Progenitor cell of endocrine pancreas (in vitro differentiated cells): ENCODE results near the gene FAM170B. TPM values are rescaled to one million over a fixed set of nuclear protein-coding genes. Genes with fewer than 3 reads are reported as not detected.

Source experiments
- DNase-seq: peaks from one replicate; pipeline ENCODE4 v3.0.0; 2021; ENCODE audit warnings: low spot score; ENCODE audit not compliant: unreplicated experiment
- H3K27ac Mint-ChIP-seq: 2 replicates; pipeline ENCODE4 v1.8.0; 2021; ENCODE audit warnings: mild to moderate bottlenecking, moderate library complexity, mixed read lengths
- H3K27me3 Mint-ChIP-seq: 2 replicates; pipeline ENCODE4 v1.8.0; 2021; ENCODE audit warnings: mixed read lengths
- H3K36me3 Mint-ChIP-seq: 2 replicates; pipeline ENCODE4 v1.8.0; 2022; ENCODE audit warnings: mixed read lengths; ENCODE audit not compliant: insufficient read depth
- H3K4me1 Mint-ChIP-seq: 2 replicates; pipeline ENCODE4 v1.8.0; 2021; ENCODE audit warnings: low read depth, mixed read lengths
- H3K4me3 Mint-ChIP-seq: 2 replicates; pipeline ENCODE4 v1.8.0; 2021; ENCODE audit warnings: low read depth, mild to moderate bottlenecking, moderate library complexity, mixed read lengths
- H3K9me3 Mint-ChIP-seq: 2 replicates; pipeline ENCODE4 v1.8.0; 2021; ENCODE audit warnings: low read depth, mixed read lengths
- CTCF ChIP-seq: fragments of 200-600 bp; sonication (generic); IDR thresholded peaks from one replicate; pipeline ENCODE4 v1.5.0; 2021; ENCODE audit warnings: antibody characterized with exemption, mild to moderate bottlenecking; ENCODE audit not compliant: unreplicated experiment
- total RNA-seq: library from RNA; stranded (reverse); gene quantifications from 2 replicates; pipeline ENCODE4 v1.2.1, GENCODE V29; 2021

The FAM170B gene
- total RNA-seq, 1 donor from 2014 or later = not detected

GRCh38 chr10:49154641-49155040 is 20.8 kb upstream of the FAM170B start:
- H3K4me1 Mint-ChIP-seq = no peaks in the 10 kb centered on the region
- TF ChIP-seq CTCF = no peak
- H3K9me3 Mint-ChIP-seq = no peaks in the 10 kb centered on the region
- no peak overlapping the region for H3K4me3 Mint-ChIP-seq
- no peak overlapping the region for H3K27ac Mint-ChIP-seq
- no peak for DNase-seq
- H3K36me3 Mint-ChIP-seq = no peaks in the 10 kb centered on the region
- H3K27me3 Mint-ChIP-seq = peaks cover 35% of the 10 kb centered on the region

GRCh38 chr10:49153971-49154370 is 20.1 kb upstream of the FAM170B start:
- H3K9me3 Mint-ChIP-seq = no peaks in the 10 kb centered on the region
- TF ChIP-seq CTCF = no peak
- peaks cover 33% of the 10 kb centered on the region for H3K27me3 Mint-ChIP-seq
- H3K4me3 Mint-ChIP-seq = no peak overlapping the region
- no peaks in the 10 kb centered on the region for H3K4me1 Mint-ChIP-seq
- no peaks in the 10 kb centered on the region for H3K36me3 Mint-ChIP-seq
- DNase-seq = no peak
- no peak overlapping the region for H3K27ac Mint-ChIP-seq

DNA sequence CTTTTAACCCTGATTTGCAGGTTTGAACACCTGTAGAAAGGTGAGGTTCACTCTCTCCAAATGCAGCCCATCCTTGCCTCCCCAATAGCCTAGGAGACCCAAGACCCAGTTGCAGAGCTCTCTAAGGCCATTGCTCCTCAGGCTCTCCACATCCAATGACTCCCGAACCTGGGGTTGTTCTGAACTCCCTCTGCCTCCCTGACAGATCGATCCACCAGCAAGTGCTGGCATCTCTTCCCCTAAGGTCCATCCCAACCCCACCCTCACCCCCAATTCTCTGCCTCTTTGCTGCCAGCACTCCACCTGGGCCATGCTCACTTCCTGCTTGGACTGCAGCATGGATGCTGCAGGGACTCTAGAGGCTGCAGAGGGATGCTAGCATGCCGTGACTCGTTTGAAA is 19.3 kb upstream of the FAM170B start:
- H3K4me1 Mint-ChIP-seq = no peaks in the 10 kb centered on the region
- no peak for DNase-seq

DNA sequence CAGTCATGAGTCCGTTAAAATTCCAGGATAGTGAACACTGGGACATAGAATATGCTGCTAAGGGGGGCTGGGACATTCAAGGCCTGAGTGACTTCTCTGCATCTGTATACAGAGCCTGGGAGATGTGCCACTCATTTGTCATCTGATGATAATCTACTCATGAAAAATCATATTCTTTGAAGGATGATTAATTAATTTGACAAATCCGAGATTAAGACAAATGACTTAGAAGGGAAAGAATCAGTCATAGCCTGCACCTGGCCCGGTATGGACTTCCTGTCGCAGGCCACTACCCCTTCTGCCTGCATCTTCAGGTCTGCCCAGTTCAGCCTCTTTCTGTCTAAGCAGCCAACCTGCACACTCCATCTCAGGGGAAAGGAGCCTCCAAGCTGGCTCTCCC is 18.8 kb upstream of the FAM170B start:
- Mint-ChIP-seq H3K4me3 (no peak overlapping the region), H3K9me3 (peaks cover 4% of the 10 kb centered on the region), H3K27ac (no peak overlapping the region), H3K4me1 (no peaks in the 10 kb centered on the region), H3K27me3 (peaks cover 32% of the 10 kb centered on the region), H3K36me3 (no peaks in the 10 kb centered on the region)
- no peak for TF ChIP-seq CTCF
- no peak for DNase-seq

More for the DNA sequence above, 19.3 kb upstream of the FAM170B start:
- Mint-ChIP-seq H3K27me3 (peaks cover 34% of the 10 kb centered on the region), H3K4me3 (no peak overlapping the region), H3K27ac (no peak overlapping the region), H3K36me3 (no peaks in the 10 kb centered on the region), H3K9me3 (peaks cover 4% of the 10 kb centered on the region)
- TF ChIP-seq CTCF = no peak

GRCh38 chr10:49152037-49152436 is 18.2 kb upstream of the FAM170B start:
- no peaks in the 10 kb centered on the region for H3K36me3 Mint-ChIP-seq
- DNase-seq = no peak
- no peak overlapping the region for H3K27ac Mint-ChIP-seq
- no peaks in the 10 kb centered on the region for H3K4me1 Mint-ChIP-seq
- no peak for TF ChIP-seq CTCF
- H3K9me3 Mint-ChIP-seq = peaks cover 4% of the 10 kb centered on the region
- peaks cover 27% of the 10 kb centered on the region for H3K27me3 Mint-ChIP-seq
- no peak overlapping the region for H3K4me3 Mint-ChIP-seq
